DMS 273 (cell line): ENCODE data around the gene MRPL46.
"Not testable (repeated sequence)": the region's sequence is repeated elsewhere in the genome, so short reads cannot be mapped to it uniquely, and the experiment has no call there.

Experiments
- DNase-seq: peaks from one replicate; lab custom pipeline; 2025; ENCODE audit not compliant: unreplicated experiment; lab: John Stamatoyannopoulos, UW

MRPL46 gene

DNA sequence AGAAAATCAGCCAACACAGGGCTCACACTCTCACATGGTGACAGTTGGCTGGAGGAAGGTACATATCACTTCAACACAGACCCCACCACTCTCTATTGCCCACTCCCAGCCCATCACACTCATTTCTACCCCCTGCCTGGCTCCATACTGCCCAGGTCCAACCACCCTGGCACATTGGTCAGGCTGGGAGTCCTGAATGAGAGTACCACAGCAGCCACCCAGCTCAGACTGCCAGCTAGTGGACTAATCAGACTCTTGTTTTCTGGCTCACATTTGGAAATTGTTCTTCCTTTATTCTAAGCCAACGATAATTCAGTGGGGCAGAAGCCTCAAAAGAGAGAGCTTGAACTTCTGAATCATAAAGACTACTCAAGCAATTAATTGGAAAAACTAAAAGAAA, 20.0 kb downstream of the MRPL46 start:
- DNase-seq, result no peak

DNA sequence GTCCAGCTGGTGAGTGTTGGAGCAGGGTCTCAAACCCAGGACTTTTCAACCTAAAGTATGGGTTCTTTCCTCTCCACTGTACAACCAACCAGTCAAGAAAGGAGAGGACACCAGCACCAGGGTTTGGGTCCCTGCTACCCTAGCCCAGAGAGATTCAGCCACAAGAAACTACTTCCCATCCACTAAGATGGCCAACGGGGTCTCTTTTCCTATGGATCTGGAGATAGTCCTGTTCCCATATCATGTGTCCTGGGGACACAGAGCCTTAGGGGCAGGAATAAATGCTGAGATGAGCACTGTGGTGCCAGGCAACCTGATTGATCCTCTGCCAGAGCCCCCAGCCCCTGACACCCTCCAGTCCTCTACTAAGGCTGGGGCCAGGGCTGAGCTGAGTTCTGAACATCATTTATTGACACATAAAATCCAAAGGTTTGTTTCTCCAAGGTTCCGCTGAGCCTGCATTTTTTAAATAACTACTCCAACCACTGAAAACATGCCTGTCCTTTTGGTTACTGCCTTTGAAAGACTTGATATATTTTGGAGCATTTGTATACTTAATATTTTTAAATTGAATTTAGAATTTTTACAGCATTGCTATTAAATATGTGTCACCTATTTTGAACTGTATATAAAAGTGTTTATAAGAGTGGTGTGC, 26.0 kb downstream of the MRPL46 start:
- DNase-seq, result no peak

DNA sequence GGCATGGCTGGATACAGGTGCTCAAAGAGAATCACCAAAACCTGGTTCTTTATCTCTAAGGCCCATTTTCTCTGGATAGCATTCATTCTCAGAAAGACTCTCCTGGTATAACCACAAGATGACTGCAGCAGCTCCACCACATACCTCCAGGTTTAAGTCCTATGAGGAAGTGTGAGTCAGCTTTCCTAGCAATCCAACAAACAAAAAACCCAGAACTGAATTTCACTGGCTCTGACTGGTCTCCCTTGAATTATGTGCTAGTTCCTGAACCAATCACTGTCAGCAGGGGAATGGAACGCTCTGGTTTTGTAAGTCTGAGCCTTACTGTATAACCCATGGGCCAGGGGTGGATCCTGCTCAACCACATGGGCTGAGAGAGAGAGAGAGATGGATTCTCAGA, 27.2 kb downstream of the MRPL46 start:
- DNase-seq, result no peak

DNA sequence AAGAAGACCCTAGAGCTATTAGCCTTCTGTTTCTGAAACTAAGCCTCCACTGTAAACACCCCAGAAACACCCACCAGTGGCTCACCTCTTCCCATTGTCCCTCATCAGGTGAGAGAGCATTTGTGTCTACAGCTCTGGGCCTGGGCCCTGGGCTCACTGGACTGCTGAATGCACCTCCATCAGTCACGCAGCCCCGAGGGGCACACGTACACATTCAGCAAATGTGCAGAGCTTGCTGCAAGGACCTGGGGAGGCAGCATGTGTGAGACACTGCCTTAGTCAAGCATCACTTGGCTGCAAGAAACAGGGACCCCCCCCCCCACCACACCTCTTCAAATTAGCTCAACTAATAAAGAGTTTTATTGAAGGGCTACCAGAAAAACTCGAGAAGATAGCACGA, 29.0 kb downstream of the MRPL46 start:
- DNase-seq, result no peak

DNA sequence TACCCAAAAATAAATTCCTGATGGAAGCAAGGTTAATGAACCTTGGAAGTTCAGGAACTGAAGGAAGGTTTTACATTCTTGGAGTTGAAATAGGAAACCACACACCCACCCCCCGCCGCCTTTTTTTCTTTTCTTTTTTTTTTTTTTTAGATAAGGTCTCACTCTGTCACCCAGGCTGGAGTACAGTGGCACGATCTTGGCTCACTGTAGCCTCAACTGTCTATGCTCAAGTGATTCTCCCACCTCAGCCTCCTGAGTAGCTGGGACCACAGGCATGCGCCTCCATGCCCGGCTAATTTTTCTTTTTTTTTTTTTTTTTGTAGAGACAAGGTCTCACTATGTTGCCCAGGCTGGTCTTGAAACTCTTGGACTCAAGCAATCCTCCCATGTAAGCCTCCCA, 33.1 kb downstream of the MRPL46 start:
- not testable (repeated sequence) for DNase-seq

DNA sequence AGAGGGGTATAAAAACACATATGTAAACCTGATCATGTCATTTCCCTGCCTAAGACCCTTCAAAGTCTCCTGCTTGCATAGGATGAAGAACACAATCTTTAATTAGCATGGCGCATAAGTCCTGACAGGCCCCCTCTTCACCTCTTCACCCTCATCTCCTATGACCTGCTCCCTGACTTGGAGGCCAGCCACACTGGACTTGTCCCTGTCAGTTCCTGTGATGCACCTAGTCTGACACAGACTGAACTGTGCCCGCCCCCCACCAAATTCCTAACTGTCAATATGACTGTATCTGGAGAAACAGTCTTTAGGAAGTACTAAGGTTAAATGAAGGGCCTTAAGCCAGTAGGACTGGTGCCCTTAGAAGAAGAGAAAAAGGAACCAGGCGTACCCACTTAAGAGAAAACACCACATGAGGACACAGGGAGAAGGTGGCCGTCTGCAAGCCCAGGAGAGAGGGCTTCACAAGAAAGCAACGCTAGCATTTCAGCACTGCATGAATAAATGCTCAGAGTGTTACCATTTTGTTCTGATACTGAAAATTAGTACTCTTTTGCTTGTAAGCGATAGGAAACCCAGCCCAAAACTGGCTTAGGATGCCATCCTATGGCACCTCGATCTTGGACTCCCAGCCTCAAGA, 34.0 kb downstream of the MRPL46 start:
- no peak for DNase-seq

DNA sequence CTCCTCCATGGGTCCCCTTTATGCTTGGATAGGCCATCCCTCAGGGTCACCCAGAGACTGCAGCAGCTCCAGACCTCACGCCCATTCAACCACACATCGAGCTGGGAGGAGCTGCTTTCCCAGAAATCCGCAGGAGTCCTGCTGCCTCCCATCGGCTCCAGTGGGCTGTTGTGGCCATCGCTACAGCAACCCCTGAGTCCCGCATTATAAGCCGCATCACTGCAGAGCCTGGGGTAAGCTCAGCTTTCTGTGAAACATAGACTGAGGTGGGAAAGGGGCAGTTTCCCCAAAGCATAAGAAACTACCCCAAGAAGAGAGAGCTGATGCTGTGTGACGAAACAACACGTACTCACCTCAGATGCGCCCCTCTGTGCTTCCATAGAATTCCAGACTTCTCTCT, 35.7 kb downstream of the MRPL46 start:
- no peak for DNase-seq

DNA sequence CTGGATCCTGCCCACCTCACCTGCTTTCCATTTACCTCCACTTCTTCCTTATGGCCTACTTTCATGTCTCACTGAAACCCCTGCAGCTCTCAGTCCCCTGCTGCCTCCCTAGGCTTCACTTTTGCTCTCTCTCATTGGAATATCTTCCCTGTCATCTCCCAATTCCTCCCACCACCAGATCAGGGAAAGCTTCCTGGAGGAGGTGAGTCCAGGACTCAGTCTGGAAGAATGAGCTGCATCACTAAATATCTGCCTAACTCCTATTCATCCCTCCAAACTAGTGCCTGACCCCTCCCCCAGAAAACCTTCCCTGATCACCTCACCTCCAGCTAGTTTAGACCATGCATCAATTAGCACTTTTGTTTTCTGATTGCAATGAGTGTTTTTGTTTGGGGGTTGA, 37.1 kb downstream of the MRPL46 start:
- DNase-seq, result no peak

DNA sequence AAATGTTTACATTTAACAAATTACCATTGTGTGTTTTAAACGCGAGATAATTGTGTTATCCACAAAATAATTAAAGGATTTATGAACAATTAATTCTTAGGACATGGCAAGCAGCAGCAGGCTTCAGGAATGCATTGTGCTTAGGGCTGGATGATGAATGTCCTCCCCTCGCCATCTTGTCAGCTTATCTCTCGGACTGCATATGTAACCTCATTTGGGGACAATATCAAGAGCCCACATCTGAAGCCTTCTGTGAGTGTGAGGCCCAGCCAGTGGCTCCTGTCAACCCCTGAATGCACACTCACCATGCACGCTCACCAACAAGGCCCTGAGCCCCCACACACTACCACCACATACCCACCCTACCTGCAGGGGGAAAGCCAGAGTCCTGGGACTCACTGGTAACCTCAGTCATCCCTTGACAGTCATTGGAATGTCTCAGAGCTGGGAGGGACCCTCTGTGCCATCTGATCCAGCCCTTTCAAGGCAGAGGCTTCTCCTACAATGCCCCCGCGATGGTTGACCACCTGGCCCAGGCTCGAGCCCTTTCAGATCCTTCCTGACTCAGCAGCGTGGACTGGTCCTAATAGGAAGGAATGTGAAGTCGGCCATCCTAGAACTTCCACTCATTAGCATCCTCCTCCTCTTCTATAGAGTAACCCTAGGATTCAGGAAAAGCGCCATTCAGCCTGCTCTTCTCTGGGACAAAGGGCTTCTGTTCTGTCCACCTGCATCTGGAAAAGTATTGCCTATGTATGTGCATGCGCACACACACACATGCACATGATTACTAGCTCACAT, 38.2 kb downstream of the MRPL46 start:
- no peak for DNase-seq

DNA sequence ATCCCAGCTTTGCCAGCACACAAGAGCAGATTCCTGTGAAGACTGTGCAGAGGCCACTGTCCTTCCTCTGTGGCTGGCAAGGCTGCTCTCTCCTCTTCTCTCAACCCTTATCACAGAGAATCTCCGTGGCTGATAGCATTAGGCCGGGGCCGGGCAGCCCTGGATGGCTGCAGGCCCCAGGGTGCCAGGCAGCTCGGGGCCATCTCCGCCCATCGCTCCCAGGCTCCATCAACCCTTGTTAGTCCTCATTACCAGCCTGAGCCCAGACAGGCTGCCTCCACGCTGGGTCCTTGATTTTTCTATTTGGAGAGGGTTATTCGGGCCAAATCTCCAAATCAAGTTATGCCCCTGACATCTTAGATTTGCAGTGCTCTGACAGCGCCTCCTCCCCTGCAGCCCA, 39.1 kb downstream of the MRPL46 start:
- DNase-seq, result no peak

DNA sequence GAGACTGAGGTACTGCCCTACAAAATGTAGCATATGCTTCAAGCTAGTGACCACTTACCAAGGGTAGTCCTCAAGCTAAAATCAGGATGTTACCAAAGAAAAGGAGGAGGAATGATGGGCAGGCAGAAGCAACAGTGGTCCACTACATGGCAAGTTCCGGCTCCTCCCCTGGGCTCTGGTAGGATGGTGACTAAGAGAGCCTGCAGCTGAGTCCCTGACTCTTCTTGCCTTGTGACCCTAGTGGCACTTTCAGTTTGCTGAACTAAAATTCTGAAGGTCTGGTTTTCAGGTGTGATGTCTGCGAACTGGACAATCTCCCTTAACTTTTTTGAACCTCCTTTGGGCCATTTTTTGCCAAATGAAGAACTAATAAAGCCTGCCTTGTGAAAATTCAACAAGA, 40.9 kb downstream of the MRPL46 start:
- no peak for DNase-seq

DNA sequence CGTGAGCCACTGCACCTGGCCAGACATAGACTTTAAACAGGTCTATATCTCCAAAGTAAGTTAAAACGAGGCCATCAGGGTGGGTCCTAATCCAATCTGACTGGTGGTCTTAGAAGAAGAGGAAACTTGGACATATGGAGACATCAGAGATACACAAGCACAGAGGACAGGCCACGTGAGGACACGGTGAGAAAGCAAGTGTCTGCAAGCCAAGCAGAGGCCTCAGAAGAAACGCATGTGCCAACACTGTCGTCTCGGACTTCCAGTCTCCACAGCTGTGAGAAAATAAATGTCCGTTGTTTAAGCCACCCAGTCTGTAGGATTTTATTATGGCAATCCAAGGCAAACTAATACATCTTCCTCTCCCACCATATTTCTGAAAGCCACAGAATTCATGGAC, 43.9 kb downstream of the MRPL46 start:
- DNase-seq, result no peak

DNA sequence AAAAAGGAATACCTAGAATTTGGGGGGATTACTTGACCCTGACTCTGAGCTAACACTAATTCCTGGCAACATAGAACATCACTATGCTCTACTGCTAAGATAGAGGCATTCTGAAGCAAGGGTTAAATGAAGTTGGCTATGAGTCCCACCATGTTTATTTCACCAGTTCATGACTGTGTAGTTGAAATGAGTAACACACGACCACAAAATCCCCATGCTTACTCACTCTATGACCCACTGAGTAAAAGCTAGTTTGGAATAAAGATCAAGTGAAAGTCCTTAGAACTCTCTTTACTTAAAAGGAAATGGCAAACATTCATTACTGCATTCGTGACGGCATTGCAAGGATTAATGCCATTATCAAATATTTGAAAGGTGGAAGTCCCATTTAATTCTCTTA, 47.4 kb downstream of the MRPL46 start:
- DNase-seq, result no peak
